ENCODE data around the gene SLIT3.

The SLIT3 gene

DNA sequence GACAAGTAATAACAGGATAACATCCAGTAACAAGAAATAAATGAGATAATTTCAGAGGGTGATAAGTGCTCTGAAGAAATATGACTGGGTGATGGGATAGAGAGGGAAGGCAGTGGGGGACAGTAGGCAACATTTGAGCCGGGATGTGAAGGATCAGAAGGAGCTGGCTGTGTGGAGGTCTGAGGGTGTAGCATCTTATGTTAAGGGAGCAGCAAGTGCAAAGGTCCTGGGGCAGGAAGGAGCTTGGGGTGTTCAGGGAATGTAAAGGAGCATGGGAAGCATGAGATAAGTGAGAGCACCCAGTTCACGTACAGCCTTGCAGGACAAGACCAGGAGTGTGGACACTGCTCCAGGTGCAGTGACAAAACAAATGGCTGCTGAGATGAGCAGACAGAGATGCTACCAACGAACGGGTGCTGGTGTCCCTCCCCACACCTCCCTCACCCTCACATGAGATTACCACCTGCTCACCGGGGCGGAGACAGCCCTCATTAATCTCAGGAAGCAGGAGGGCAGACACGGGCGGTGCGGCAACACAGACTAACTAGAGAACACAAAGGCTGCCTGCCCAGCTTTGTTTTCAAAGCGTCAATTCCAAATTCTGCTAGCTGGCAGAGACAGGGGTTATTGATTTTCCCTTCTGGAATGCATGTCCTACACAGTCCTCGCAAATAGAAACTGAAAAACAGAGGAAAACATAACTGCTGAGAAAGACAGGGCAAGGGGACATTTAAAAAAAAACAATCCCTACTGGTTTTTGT lies 423.6 kb downstream of the SLIT3 start:
- no peak for DNase-seq (ENCODE audit: insufficient read length, low spot score)
- no peak for TF ChIP-seq CTCF (IDR thresholded peaks at IDR 0.05; ENCODE audit: insufficient read depth, missing control alignments)
- no peak for FAIRE-seq

GRCh38 chr5:168876419-168876818 lies 424.5 kb downstream of the SLIT3 start:
- TF ChIP-seq CTCF (IDR thresholded peaks at IDR 0.05; ENCODE audit: insufficient read depth, missing control alignments) = no peak
- FAIRE-seq (no peak), DNase-seq (ENCODE audit: insufficient read length, low spot score) (no peak)

DNA sequence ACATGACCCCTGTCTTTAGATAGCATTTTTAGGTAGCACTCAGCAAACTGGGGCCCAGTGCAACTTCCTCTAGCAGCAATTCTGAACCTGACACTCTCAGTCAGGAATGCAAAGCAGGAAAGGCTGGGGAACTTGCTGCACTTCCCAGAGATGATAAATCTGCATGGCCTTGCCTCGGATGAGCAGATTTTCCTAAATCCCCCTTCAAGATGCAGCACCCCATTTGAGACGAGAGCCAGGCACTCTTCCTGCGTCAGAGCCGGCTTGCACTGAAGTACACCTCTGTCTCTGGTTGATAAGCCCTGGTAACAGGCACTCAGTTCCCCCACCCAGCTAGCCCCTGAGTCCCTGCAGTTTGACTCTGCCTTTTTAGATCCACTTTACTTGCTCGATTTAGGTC lies 425.1 kb downstream of the SLIT3 start:
- no peak for FAIRE-seq
- no peak for DNase-seq (ENCODE audit: insufficient read length, low spot score)
- no peak for TF ChIP-seq CTCF (IDR thresholded peaks at IDR 0.05; ENCODE audit: insufficient read depth, missing control alignments)

DNA sequence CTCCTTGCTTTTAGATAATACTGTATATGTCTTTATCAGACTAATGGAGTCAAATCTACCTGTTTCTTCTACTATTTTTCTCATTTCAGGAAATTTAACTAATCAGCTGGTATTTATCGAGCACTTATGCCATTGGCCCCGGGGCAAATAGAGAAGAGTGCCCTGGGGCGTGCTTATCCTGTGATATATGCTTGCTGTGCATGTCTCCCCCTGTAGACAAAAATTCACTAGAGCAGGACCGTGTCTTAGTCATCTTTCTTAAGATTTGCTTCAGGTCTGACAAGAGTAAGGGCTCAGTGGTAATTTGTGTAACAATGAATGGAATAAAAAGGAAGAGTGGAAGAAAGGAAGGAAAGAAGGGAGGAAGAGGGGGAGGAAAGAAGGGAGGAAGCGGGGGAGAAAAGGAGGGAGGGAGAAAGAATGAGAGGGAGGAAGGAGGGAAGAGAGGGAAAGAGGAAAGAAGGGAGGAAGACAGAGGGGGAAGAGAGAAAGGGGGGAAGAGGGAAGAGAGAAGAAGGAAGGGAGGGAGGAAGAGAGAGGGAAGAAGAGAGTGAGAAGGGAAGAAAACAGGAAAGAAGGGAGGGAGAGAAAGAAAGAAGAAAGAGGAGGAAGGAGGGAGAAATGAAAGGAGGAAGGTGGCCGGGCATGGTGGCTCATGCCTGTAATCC lies 426.1 kb downstream of the SLIT3 start:
- peak; percentile 32 for TF ChIP-seq CTCF (IDR thresholded peaks at IDR 0.05; ENCODE audit: insufficient read depth, missing control alignments)
- DNase-seq (ENCODE audit: insufficient read length, low spot score) (no peak), FAIRE-seq (no peak)

- no peak for FAIRE-seq
These were observed 428.7 kb downstream of the SLIT3 start for GRCh38 chr5:168872246-168872645.

DNA sequence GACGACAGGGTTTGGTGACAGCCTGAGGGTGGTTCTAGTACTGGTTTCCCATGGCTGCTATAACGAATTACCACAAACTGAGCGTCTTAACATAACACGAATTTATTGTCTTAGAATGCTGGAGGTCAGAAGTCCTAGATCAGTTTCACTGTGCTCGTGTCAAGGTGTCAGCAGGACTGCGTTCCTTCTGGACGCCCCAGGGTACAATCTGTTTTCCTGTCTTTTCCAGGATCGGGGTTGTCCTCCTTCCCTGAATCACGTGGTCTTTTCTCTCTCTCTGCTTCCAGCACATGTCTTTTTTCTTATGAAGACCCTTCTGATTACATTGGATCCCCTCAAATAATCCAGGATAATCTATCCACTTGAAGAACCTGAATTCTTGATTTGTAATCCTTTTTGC lies 430.0 kb downstream of the SLIT3 start:
- DNase-seq (ENCODE audit: insufficient read length, low spot score) (no peak), FAIRE-seq (no peak)
- TF ChIP-seq CTCF (IDR thresholded peaks at IDR 0.05; ENCODE audit: insufficient read depth, missing control alignments) = no peak

More at GRCh38 chr5:168872246-168872645, 428.7 kb downstream of the SLIT3 start:
- no peak for TF ChIP-seq CTCF (IDR thresholded peaks at IDR 0.05; ENCODE audit: insufficient read depth, missing control alignments)
- DNase-seq (ENCODE audit: insufficient read length, low spot score) = no peak

All from D721Med (cell line).